ENCODE data around the gene LSM14B.
"Not testable (repeated sequence)": the region's sequence is repeated elsewhere in the genome, so short reads cannot be mapped to it uniquely, and the experiment has no call there.

Gene LSM14B

DNA sequence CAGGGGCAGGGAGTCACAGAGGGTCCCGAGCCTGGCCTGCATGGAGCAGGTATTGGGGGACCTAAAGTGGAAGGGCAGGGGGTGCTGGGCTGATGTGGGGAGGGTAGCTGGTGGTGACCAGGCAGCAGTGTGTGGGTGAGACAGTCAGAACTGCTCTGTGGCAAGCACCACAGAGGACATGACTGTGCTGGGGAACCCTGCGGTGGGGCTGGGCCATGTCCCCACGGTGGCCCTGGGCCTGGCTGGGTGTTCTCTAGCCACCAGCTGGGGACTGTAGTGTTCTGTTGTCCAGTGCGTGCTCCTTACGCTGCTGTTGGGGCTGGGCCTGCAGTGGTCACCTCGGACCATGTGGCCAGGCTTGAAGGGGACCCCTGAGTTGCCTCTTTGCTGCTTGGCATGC, 24.9 kb downstream of the LSM14B start:
- DNase-seq (ENCODE audit: low read depth), result no peak

DNA sequence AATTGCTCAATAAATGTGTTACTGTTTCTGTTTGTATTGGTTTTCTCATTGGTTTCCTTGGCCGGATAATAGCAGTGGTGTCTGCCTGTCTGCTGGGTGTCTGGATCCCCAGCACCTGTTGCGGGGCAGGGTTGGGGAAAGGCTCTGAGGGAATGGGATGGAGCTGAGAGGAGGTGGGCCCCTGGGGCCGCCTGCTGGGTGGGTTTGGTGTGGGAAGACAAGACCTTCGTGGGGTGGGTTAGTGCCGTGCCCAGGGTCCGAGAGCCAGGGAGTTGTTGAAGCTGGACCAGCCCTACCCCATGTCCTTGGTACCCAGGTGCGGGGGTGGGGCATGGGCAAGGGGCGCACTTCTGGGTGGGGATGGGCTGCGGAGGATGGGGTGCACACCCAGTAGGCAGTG, 25.3 kb downstream of the LSM14B start:
- no peak for DNase-seq (ENCODE audit: low read depth)

DNA sequence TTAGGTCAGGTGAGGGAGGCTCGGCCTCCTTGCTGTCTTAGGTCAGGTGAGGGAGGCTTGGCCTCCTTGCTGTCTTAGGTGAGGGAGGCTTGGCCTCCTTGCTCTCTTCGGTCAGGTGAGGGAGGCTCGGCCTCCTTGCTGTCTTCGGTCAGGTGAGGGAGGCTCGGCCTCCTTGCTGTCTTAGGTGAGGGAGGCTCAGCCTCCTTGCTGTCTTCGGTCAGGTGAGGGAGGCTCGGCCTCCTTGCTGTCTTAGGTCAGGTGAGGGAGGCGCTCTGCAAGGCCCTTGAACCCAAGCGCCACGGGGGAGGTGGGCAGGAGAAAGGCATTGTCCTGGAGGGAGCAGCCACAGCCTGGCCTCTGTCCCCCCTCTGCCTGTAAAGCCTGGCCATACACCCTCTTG, 26.1 kb downstream of the LSM14B start:
- not testable (repeated sequence) for DNase-seq (ENCODE audit: low read depth)

DNA sequence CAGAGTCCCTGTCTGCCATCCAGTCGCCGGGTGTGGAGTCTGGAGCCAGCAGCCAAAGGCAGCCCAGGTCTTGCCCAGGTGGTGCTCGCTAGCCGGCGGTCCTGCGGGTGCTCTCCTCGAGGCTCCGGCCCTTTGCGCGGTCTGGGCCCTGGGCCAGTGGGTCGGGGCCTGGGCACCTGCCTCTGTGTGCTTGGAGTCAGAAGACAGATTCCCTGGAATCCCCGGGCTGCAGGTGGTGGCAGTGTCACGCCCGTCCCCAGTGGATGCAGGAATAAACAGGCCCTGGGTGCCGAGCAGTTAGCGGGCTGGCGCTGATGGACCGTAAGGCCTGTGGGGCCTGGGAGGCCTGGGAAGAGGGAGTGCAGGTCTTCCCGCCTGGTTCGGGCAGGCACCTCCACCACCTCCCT, 26.6 kb downstream of the LSM14B start:
- DNase-seq (ENCODE audit: low read depth), result no peak

DNA sequence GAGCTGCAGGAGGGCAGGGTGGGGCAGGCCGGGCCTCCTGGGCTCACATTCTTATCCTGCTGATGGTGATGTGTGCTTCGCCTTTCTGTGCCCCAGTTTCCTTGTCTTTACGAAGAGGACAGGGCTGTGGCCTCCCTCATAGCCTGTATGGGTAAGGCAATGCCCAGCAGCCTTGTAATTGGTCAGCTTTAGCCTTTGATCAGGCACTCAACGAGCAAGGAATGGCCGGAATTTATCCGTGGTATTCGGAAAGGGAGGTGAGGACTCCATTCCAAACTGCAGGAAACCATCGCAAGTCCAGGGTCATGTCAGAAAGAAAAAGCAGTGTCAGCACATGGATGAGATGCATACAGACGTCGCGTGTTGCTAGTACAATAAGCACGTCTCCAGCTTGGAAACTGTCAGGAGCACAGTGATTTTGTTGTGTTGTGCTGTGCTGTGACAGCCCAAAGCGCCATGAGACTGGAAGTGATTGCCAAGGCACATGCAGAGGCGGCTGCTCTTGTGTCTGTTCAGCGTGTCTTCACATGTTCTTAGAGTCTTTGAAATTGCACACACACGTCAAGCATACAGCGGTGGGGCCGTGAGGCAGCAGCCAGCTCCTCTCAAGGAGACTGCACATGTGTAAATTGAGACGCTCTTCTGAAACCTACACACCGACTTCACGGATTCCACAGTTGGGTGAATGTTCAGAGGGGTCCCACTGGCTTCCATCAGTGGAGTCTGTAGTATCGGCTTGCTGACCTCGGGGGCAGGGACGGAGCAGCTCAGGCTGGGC, 27.4 kb downstream of the LSM14B start:
- DNase-seq (ENCODE audit: low read depth), result no peak

DNA sequence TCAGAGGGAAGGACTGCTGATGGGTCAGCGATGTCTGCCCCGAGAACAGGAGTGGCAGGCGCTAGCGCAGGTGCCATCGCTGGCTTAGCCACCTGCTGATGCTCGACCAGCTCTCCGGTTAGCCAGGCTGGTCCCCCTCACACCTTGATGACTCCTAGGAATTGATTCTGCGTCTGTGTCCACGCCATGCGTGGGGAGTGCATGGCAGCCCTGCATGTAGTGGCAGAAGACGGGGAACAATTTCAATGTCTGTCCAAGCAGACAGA, 28.0 kb downstream of the LSM14B start:
- DNase-seq (ENCODE audit: low read depth), result no peak

DNA sequence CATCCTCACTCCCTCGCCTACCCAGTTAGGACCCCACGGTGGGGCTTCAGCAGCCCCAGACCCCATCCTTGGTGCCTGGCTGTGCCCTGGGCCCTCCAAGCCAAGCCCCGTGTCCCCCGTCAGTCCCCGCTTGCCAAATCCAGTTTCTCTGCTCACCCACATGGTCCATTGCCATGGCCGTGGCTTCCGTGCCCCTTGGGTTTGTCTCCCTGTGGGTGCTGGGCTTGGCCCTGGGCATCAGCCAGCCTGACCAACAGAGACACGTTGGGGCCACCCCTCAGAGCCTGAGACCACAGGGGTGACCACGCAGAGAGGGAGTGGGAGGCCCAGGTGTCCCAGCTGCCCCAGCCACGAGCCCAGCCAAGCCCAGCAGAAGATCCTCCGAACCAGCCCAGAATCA, 28.9 kb downstream of the LSM14B start:
- no peak for DNase-seq (ENCODE audit: low read depth)

DNA sequence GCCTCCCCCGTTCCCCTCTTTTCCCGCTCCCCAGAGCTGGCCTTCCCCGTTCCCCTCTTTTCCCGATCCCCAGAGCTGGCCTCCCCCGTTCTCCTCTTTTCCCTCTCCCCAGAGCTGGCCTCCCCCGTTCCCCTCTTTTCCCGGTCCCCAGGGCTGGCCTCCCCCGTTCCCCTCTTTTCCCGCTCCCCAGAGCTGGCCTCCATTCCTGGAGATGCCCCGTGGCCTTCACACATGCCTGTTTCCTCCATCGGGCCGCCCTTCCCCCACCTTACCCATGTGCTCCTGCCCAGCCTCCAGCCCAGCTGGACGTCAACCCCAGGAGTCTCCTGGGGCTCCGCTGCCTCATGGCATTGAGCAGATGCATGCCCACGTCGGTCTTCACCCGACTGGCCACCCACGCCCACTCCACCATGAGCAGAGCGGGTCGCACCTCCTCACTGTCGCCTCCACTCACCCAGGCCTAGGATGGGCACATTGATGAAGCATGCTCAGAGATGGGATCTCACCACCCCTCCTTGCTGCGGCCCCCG, 29.6 kb downstream of the LSM14B start:
- no peak for DNase-seq (ENCODE audit: low read depth)

DNA sequence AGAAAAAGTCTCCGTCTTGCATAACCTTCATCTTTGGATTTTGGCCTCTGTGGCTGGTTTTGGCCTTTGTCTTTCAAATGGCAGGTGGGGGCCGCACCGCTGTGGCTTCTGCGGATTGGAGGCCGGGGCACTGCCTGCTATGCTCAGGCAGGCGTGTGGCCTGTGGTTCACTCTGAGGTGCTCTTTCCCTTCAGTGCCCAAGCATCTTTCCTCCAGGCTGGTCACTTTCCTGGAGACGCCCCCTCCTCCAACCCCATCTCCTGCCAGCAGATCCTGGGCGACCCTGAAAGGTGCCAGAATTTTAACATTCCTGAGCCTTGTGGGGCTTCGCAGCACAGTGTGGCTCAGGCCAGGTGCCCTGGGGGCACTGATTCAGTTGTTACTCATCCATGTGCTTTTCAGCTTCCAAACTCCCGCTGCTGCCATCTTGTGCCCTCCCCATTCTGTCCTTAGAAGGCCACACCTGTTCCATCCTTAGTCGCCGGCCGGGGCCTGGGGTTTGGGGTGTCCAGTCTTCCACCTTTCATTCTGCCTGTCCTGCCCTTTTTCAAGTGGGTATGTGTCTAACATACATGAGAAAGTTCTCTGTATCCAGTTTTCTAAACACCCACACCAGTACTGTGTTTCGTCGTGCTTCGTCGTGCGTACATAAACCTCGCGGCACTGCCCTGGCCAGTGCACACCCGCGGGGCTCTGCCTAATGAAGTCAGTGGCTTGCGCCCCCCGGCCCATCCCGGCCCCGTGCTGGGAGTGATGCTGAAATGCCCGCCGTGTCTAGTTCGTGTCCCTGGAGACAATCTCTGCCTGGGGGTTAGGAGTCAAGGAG, 33.4 kb downstream of the LSM14B start:
- DNase-seq (ENCODE audit: low read depth), result no peak

DNA sequence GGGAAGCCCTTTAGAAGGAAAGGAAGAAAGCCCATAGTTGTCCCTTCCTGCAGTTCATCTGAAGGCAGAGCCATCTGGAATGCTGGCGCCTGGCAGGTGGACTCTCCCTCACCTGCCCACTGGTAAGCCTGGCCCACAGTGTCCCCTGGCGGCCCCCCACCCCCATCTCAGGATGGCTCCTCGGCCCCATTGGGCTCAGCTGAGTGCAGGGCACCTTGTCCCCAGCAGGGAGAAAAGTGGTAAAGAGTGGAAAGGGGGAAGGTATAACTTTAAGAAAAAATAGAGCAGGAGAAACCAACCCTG, 33.9 kb downstream of the LSM14B start:
- DNase-seq (ENCODE audit: low read depth), result no peak

DNA sequence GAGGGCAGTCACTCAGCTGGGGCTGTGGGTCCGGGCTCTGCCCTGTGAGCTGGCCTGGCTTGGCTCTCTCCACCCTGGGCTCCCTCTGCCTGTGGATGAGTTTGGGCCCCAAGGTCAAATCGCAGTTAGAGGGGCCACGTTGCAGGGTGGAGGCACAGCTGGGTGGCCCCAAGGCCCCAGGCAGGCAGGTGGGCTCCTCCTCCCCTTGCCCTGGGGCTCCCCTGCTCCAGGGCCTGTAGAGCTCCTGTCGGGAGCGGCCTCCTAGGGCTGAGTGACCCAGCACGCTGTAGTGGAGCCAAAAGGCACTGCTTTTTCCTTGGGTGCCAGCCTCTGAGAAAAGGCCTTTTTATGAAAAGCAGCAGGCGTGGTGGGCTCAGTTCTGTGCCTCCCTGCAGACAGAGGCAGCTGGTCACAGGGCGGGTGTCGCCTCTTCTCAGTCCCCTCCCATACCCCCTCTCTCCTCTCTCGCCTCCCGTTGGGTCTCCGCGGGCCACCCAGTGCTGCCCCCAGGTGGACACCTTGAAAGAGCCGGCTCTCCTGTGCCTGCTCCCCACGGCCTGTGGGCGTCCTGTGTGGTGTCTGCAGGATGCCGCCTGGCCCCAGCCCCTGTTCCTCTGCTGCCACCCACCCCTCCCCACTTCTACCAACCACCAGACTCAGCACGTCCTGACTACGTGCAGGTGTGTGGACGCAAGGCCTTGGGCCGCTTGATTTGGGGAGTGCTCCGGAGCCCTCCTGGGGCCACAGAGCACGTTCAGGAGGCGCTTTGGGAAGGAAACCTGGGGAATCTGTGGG, 34.5 kb downstream of the LSM14B start:
- DNase-seq (ENCODE audit: low read depth), result no peak

DNA sequence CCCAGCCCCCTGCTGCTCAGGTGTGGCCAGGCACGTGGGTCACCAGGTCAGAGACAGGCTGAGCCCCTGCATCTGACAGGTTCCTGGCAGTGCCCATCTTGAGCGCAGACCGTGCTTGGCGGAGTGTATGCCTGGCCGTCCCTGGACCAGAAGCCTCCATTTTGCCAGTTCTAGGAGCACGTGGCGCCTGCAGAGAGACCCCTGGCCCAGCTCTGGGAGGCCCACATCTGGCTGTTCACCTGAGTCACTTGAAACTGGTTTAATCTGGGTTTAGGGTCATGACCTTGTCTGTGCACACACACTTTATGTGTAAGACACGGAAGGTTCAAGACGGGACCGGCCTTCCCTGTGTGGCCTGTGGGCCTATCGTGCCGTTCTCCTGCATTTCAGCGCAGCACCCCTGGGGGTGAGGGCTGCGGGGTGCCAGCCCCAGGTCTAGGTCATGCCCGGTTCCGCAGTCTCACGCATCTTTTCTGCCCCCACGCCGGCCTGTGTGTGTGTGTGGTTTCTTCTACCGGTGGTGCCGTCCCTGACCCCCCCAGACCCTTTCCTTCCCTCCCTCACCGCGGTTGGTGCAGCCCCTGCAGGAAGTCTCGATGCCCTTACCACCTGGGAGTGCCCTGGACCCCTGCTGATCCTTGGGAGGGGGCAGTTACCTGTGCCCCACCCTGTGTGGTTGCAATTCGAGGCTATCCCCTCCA, 35.3 kb downstream of the LSM14B start:
- DNase-seq (ENCODE audit: low read depth), result no peak

DNA sequence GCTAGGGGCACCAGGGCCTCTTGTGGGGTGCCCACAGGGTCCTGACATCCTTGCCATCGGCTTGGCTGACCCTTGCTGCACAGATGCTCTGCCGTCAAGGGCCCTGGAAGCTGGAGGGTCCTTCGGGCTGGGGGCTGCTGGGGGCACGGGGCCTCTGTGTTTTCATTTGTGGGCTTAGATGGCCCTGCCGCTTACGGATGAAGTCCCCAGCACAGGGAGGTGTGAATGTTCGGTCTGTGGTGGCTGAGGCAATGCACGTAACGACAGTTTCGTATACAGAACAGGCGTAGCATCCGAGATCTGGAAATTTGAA, 35.8 kb downstream of the LSM14B start:
- no peak for DNase-seq (ENCODE audit: low read depth)

DNA sequence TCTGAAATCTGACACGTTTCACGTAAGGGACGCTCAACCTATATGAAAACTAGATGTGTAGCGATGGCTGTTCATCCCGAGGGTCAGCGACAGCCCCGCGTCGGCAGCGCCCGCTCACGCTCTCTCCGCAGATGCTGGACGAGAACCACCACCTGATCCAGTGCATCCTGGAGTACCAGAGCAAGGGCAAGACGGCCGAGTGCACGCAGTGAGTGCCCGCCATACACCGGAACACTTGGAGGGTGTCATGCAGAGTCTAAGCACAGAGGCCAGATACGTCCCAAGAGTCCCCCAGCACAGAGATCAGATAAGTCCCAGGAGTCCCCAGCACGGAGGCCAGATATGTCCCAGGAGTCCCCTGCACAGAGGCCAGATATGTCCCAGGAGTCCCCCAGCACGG, 36.3 kb downstream of the LSM14B start:
- DNase-seq (ENCODE audit: low read depth), result no peak

DNA sequence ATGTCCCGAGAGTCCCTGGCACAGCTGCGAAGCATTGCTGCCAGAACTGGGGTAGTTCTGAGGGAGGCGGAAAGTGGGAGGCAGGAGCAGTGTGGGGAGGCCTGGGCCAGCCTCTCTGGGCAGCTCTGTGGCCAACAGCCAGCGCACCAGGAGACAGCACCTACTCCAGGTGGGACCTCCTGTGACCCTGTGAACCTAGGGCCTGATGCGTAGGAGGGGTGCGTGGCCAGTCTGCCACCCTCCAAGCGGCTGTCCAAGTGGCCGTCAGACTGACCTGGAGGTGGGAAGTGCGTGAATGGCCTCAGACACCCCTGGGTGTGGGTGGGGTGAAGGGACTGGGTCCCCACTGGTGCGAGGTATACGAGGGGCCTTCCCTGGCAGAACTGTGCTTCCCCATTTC, 36.8 kb downstream of the LSM14B start:
- no peak for DNase-seq (ENCODE audit: low read depth)

DNA sequence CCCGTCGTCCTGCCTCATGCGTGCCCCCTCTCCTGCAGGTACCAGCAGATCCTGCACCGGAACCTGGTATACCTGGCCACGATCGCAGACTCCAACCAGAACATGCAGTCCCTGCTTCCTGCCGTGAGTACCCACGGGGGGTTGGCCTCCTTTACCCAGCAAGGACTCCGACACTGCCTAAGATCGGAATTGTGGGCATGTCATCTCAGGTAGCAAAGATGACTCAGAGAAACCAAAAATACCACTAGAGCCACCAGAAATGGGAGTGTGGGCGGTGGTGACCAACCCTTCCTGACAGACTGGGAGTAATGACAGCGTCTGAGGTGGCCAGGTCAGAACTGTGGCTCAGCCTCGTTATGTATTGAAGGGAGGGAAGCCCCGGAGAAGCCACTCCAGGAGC, 37.6 kb downstream of the LSM14B start:
- no peak for DNase-seq (ENCODE audit: low read depth)

DNA sequence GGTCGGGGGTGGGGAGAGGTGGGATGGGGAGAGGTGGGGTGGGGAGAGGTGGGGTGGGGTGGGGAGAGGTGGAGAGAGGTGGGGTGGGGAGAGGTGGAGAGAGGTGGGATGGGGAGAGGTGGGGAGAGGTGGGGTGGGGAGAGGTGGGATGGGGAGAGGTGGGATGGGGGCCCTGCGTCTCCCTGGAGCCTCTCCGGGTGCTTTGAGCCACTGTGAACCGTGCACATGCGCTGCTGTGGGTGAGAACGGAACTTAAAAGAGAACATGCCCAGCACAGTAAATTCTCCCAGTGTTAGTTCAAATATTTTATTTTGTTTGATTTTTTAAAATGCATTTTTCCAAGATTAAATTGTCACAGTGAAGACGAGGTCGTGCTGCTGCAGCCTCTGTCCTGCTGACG, 38.0 kb downstream of the LSM14B start:
- no peak for DNase-seq (ENCODE audit: low read depth)

DNA sequence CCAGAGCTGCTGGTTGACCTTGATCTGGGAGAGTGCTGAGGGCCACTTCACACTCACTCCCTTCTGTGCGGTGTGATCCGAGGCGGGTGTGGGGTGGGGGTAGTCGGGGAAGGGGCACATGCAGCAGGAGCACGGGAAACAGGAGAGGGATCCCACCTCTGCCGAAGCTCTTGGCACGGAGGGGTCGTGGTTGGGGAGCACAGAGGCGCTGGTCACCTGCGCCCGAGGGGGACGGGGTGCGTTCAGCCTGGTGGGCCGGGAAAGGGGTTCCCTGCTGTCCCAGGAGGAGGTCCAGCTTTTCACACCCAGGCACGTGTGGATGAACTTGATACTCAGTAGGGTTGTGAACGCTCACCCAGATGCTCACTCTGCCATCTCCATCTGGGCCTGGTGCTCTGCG, 38.6 kb downstream of the LSM14B start:
- DNase-seq (ENCODE audit: low read depth), result no peak

DNA sequence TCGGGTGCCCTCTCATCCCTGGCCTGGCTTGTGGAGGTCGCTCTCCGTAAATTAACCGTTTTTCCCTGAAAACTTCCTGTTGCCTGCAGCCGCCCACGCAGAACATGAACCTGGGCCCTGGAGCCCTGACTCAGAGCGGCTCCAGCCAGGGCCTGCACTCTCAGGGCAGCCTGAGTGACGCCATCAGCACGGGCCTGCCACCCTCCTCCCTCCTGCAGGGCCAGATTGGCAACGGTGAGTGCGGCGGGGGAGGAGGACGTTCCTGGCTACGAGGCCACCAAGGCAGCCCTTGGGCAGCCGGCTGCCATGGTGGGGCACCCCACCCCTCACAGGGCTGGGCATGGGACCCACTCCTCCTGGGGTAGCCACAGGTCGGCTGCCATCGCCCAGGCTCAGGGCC, 39.1 kb downstream of the LSM14B start:
- no peak for DNase-seq (ENCODE audit: low read depth)

DNA sequence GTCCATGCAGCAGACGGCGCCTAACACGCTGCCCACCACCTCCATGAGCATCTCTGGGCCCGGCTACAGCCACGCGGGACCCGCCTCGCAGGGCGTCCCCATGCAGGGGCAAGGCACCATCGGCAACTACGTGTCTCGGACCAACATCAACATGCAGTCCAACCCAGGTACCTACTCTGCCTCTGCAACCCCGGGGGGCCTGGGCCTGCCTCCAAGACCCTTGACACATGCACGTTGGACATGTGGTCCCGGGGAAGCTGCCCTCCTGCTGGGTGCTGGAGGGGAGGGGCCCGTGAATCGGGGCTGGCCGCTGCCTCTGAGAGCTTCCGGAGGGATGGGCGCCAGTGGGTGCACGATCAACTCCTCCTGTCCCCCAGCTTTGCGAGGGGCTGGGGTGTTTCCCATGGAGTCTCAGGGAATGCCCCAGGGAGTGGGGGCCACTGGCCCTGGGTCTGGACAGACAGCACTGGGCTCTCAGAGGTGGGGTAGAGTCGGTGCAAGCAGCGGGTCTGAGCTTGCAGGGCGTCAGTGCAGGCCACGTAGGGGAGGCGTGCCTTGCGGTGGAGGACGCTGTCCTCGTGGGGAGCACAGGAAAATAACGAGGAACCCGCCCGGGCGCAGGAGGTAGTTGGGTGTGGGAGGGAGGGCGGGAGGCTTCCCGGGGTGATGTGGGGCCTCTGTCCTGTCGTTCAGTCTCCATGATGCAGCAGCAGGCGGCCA, 40.6 kb downstream of the LSM14B start:
- no peak for DNase-seq (ENCODE audit: low read depth)

DNA sequence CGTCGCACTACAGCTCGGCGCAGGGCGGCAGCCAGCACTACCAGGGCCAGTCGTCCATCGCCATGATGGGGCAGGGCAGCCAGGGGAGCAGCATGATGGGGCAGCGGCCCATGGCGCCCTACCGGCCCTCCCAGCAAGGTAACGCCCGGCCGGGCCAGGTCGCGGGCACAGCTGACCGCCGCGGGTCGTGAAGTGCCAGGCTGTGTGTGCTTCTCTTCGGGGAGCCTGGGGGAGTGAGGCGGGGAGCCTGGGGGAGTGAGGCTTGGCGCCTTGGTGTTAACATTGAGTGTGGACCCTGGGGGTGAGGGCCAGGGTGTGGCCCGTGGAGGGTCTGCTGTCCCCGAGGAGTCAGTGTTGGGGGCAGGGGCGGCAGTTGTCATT, 41.2 kb downstream of the LSM14B start:
- DNase-seq (ENCODE audit: low read depth), result no peak
